Esophagus squamous epithelium (tissue), 5 donors: ENCODE measurements around the gene PEAK3. TPM values are rescaled to one million over a fixed set of nuclear protein-coding genes. Genes with fewer than 3 reads are reported as not detected.

Experiments
- DNase-seq: peaks from one replicate; lab custom pipeline; 2025; lab: John Stamatoyannopoulos, UW
- H3K27ac ChIP-seq, 4 donors: fragments of 200-600 bp; sonication (generic); one replicate each; pipeline ENCODE4 v1.5.1; 2016 to 2019; ENCODE audit warnings: mild to moderate bottlenecking in 1 of 4
- H3K27me3 ChIP-seq, 4 donors: fragments of 200-600 bp; sonication (generic); 1 replicate in 3 of 4; 2 replicates in 1 of 4; pipeline versions ENCODE4 v1.5.1 to v1.6.0; 2017 to 2021; ENCODE audit warnings: antibody characterized with exemption in 1 of 4
- H3K36me3 ChIP-seq, 3 donors: fragments of 200-600 bp; sonication (generic); one replicate each; pipeline ENCODE4 v1.5.1; 2016 to 2019
- H3K4me1 ChIP-seq, 3 donors: fragments of 200-600 bp; sonication (generic); one replicate each; pipeline ENCODE4 v1.5.1; 2017 to 2019
- H3K4me3 ChIP-seq, 4 donors: fragments of 200-600 bp; sonication (generic); 1 replicate in 3 of 4; 2 replicates in 1 of 4; pipeline ENCODE4 v1.5.1; 2016 to 2019; ENCODE audit warnings: mild to moderate bottlenecking in 2 of 4, moderate library complexity in 1 of 4
- H3K9me3 ChIP-seq, 3 donors: fragments of 200-600 bp; sonication (generic); one replicate each; pipeline ENCODE4 v1.5.1; 2016 to 2019
- POLR2A ChIP-seq, 4 donors: fragments of 450-650 bp; IDR thresholded peaks; one replicate each; pipeline ENCODE4 v1.6.1; 2017; ENCODE audit warnings: antibody characterized with exemption in 4 of 4, mild to moderate bottlenecking in 4 of 4, moderate library complexity in 3 of 4
- WGBS, 2 donors: methylation state at CpG; one replicate each; pipeline ENCODE4 v1.1.5; 2018; 5-methylcytosine and 5-hydroxymethylcytosine counted together
- intact Hi-C: fragments of 100-400 bp; cut with DNase I; formaldehyde crosslinking; loops from one replicate; pipeline ENCODE4 v1.15.0; 2022
- total RNA-seq, 4 donors: library from RNA; depleted of rRNA; stranded (reverse); fragments of >200 nt; gene quantifications; one replicate each; pipeline ENCODE4 v1.1.0, GENCODE V29; 2016
- TF ChIP-seq, protein P1 (sequence below), 6 experiments: fragments of 450-650 bp in 4 of 6; fragments of 200-600 bp in 2 of 6; sonication (generic) in 2 of 6; IDR thresholded peaks; one replicate each; pipeline ENCODE4 v1.5.1; 2016 to 2019; ENCODE audit warnings: antibody characterized with exemption in 6 of 6, mild to moderate bottlenecking in 4 of 6, moderate library complexity in 4 of 6
- donor health status: DM: yes; HTN: yes; CAD: no.

Gene PEAK3
- total RNA-seq, 4 donors from 2014 or later, result 0.32 to 0.40 (median 0.38) TPM; not detected in 1

DNA sequence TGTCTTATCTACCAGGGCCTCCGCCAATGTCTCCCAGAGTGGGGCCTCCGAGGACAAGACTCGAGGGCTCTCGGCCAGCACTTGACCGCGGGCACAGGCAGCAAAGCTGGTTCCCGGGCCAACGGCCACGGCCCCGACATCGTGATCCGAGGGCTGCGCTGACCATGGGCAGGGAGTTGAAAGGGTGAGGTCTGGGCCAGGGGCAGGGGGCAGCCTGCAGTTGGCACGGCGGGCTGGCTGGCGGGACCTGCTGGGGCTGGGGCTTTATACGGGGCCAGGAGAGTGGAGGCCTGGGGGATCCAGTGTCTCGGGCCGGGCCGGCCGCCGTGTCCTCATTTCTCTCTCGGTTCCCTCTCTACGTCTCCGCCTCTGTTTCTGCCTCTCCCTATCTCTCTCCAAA, 35.8 kb upstream of the PEAK3 start:
- intact Hi-C loops, result no loop called here
- Histone ChIP-seq H3K27ac (no peak overlapping the region), H3K36me3 (peaks cover 0 to 22% (median 4%) of the 10 kb centered on the region in 3 donors), H3K27me3 (peaks cover 0 to 19% (median 2%) of the 10 kb centered on the region in 4 donors), H3K4me1 (peaks cover 0 to 4% (median 0%) of the 10 kb centered on the region in 3 donors), H3K9me3 (peaks cover 0 to 7% (median 0%) of the 10 kb centered on the region in 3 donors), H3K4me3 (no peak overlapping the region)
- no peak for TF ChIP-seq POLR2A (IDR thresholded peaks at IDR 0.05)
- TF ChIP-seq, protein P1, sequence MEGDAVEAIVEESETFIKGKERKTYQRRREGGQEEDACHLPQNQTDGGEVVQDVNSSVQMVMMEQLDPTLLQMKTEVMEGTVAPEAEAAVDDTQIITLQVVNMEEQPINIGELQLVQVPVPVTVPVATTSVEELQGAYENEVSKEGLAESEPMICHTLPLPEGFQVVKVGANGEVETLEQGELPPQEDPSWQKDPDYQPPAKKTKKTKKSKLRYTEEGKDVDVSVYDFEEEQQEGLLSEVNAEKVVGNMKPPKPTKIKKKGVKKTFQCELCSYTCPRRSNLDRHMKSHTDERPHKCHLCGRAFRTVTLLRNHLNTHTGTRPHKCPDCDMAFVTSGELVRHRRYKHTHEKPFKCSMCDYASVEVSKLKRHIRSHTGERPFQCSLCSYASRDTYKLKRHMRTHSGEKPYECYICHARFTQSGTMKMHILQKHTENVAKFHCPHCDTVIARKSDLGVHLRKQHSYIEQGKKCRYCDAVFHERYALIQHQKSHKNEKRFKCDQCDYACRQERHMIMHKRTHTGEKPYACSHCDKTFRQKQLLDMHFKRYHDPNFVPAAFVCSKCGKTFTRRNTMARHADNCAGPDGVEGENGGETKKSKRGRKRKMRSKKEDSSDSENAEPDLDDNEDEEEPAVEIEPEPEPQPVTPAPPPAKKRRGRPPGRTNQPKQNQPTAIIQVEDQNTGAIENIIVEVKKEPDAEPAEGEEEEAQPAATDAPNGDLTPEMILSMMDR (IDR thresholded peaks at IDR 0.05), result no peak
- no peak for DNase-seq
- 85 to 89% methylated on average over 9 to 12 of the region's 25 CpGs for WGBS, 2 donors

DNA sequence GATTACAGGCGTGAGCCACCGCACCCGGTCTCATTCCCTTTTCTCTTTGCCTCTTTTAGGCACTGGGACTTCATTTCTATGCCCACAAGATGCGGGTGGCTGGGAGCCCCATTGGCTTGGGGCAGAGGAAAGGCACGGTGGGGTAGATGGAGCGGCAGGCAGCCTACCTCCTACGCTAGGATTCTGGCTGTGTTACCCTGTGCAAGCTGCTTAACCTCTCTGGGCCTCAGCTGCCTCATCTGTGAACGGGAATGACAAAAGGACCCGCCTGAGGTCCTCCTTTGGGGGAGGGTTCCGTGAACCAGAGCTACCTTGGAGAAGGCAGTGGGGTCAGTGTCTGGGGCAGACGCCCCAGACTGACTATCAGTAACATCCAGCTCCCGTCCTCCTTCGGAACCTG, 35.3 kb upstream of the PEAK3 start:
- DNase-seq, result no peak

DNA sequence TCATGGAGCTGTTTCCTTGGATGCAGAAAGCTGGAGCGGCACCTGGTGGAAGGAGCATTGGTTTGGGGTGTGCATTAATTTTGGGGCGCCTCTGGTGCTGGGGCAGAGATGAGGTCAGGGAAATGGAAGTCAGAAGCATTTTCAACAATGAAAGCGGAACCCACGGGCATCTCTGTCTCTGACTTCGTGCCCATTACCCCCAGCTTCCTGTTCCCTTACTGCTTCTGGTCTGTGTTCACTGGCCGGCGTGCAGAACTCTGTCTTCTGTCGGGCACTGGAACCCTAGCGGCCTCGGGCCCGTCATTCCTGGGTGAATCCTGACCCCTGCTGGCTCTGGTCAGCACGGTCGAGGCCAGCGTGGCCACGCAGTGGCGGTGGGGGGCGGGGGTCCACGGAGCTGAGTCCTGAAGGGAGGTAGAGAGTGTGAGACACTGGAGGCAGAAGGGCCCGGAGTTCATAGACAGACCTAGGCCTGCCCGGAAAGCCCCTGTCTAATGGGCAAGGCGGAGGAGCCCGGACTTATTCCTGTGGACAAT, 33.9 kb upstream of the PEAK3 start:
- Histone ChIP-seq H3K9me3 (peaks cover 0 to 7% (median 0%) of the 10 kb centered on the region in 3 donors), H3K36me3 (peaks cover 0 to 3% (median 0%) of the 10 kb centered on the region in 3 donors), H3K4me3 (no peak overlapping the region), H3K4me1 (peaks cover 0 to 4% (median 0%) of the 10 kb centered on the region in 3 donors), H3K27me3 (peaks cover 0 to 38% (median 6%) of the 10 kb centered on the region in 4 donors), H3K27ac (no peak overlapping the region)
- DNase-seq, result no peak
- no peak for TF ChIP-seq POLR2A (IDR thresholded peaks at IDR 0.05)
- TF ChIP-seq, protein P1 (IDR thresholded peaks at IDR 0.05), result peak; percentile 23 to 44 (median 35)
- 54 to 73% methylated on average over 5 to 6 of the region's 22 CpGs for WGBS, 2 donors
- intact Hi-C loops, result no loop called here

More for the DNA sequence above, 35.3 kb upstream of the PEAK3 start:
- H3K27me3 ChIP-seq, result peaks cover 0 to 24% (median 4%) of the 10 kb centered on the region in 4 donors
- no peak overlapping the region for H3K4me3 ChIP-seq
- peaks cover 0 to 4% (median 0%) of the 10 kb centered on the region in 3 donors for H3K4me1 ChIP-seq
- intact Hi-C loops, result no loop called here
- H3K9me3 ChIP-seq, result peaks cover 0 to 7% (median 0%) of the 10 kb centered on the region in 3 donors
- peaks cover 0 to 18% (median 0%) of the 10 kb centered on the region in 3 donors for H3K36me3 ChIP-seq
- H3K27ac ChIP-seq, result no peak overlapping the region
- TF ChIP-seq POLR2A (IDR thresholded peaks at IDR 0.05), result no peak
- TF ChIP-seq, protein P1 (IDR thresholded peaks at IDR 0.05), result no peak
- WGBS, 2 donors, result 92 to 93% methylated on average over 3 to 9 of the region's 13 CpGs

DNA sequence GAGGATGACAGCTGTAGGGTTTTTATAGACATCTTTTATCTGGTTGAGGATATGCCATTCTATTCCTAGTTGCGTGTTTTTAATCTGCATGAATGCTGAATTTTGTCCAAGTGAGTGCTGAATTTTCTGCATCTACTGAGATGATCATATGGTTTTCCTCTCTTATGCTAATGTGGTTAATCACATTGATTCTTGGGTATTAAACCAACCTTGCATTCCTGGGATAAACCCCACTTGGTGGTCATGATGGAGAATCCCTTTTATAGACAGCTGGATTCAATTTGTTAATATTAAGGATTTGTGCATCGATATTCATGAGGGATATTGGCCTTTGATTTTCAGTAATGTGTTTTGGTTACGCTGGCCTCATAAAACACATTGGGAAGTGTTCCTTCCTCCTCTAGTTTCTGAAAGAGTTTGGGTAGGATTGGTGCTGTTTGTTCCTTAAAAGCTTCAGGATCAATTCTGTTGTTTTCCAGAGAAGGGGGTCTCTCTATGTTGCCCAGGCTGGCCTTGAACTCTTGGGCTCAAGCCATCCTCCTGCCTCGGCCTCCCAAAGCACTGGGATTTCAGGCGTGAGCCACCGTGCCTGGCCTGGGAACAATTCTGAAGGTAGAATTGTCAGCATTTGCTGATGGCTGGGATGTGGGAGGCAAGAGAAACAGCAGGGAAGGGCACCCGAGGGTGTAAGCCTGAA, 33.3 kb upstream of the PEAK3 start:
- Histone ChIP-seq H3K27ac (no peak overlapping the region), H3K9me3 (peaks cover 0 to 7% (median 0%) of the 10 kb centered on the region in 3 donors), H3K36me3 (no peaks in the 10 kb centered on the region), H3K4me1 (peaks cover 0 to 4% (median 0%) of the 10 kb centered on the region in 3 donors), H3K4me3 (no peak overlapping the region), H3K27me3 (peaks cover 0 to 44% (median 6%) of the 10 kb centered on the region in 4 donors)
- 84 to 85% methylated on average over 4 to 7 of the region's 7 CpGs for WGBS, 2 donors
- TF ChIP-seq POLR2A (IDR thresholded peaks at IDR 0.05), result no peak
- TF ChIP-seq, protein P1 (IDR thresholded peaks at IDR 0.05), result no peak
- DNase-seq, result no peak
- intact Hi-C loops, result no loop called here
